BJ (cell line): ENCODE data around the gene PRRT1B. TPM values are rescaled to one million over a fixed set of nuclear protein-coding genes. Genes with fewer than 3 reads are reported as not detected.

ENCODE experiments used
- CTCF ChIA-PET: fragments of 350-600 bp; formaldehyde crosslinking; extraction: SDS; loops from one replicate; lab custom pipeline; 2021; ENCODE audit warnings: antibody characterized with exemption, inconsistent platforms; lab: Yijun Ruan, JAX
- POLR2A ChIA-PET: fragments of 300-600 bp; sonication (Branson Sonifier 250); formaldehyde crosslinking; extraction: SDS; loops from one replicate; lab custom pipeline; 2021; ENCODE audit warnings: antibody characterized with exemption; lab: Charles Lee
- DNase-seq: peaks from one replicate; pipeline ENCODE4 v3.0.0-alpha.2; 2011; ENCODE audit warnings: low read depth
- H3K27me3 ChIP-seq: 2 replicates; pipeline ENCODE4 v1.6.0; 2011; ENCODE audit warnings: low read length; ENCODE audit not compliant: control insufficient read depth, insufficient read depth
- H3K36me3 ChIP-seq: 2 replicates; pipeline ENCODE4 v1.5.1; 2011; ENCODE audit warnings: low read length; ENCODE audit not compliant: control insufficient read depth, insufficient read depth
- H3K4me3 ChIP-seq: 2 replicates; pipeline ENCODE4 v1.5.1; 2011; ENCODE audit warnings: low read depth, mild to moderate bottlenecking, control low read depth, low read length
- polyA plus RNA-seq: library from polyadenylated mRNA; depleted of rRNA; stranded (reverse); fragments of >200 nt; gene quantifications from 2 replicates; pipeline ENCODE4 v1.2.3, GENCODE V29; 2011
- TF ChIP-seq, protein P1 (sequence below): IDR thresholded peaks from 2 replicates; pipeline ENCODE4 v1.5.1; 2011; ENCODE audit warnings: low read depth, mild to moderate bottlenecking, control low read depth, inconsistent platforms, low read length, moderate library complexity; ENCODE audit not compliant: insufficient read depth

PRRT1B gene
- polyA plus RNA-seq, 1 experiment: not detected

DNA sequence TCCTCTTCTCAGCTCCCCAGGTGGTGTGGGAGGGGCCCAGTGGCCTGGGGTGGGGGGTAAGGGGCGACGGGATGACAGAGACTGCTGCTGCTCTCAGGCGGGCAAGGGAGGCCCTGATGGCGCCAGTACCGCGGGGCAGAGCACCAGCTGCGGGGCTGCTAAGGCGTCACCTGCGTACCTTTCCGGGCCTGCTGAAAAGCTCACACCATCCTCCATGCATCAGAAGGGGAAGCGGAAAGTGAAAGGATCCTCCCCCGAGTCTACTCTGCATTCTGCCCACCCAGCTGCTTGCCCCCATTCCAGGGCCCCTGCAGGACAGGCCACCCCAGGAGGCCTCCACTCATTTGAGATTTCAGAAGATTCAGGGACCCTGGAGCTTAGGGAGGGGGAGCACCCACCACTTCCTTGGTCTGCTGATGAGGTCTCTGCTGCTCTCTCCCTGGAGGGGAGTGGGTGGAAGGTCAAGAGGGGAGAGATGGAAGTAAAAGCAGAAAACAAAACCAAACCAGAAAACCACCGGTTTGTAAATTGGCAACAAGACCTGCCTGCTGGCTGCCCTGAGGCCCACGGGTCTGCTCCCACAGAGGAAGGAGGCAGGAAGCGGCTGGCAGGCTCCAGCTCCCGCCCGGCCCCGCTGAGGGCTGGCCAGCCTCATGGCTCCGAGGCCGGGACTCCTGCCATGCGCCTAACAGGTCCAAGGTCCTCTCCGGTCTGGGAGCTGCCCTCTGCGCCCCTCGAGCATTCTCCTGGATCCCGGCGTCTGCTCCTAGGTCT is 33.6 kb downstream of the PRRT1B start:
- Histone ChIP-seq H3K27me3 (no peaks in the 10 kb centered on the region), H3K36me3 (peaks cover 33% of the 10 kb centered on the region), H3K4me3 (no peak overlapping the region)
- ChIA-PET CTCF (interaction anchor here (1.3 kb wide), 1 partner anchor 160 kb away, joined by 4 read pairs; no protein-coding TSS in a partner anchor), POLR2A (no interaction called here)
- DNase-seq: no peak
- TF ChIP-seq, protein P1, sequence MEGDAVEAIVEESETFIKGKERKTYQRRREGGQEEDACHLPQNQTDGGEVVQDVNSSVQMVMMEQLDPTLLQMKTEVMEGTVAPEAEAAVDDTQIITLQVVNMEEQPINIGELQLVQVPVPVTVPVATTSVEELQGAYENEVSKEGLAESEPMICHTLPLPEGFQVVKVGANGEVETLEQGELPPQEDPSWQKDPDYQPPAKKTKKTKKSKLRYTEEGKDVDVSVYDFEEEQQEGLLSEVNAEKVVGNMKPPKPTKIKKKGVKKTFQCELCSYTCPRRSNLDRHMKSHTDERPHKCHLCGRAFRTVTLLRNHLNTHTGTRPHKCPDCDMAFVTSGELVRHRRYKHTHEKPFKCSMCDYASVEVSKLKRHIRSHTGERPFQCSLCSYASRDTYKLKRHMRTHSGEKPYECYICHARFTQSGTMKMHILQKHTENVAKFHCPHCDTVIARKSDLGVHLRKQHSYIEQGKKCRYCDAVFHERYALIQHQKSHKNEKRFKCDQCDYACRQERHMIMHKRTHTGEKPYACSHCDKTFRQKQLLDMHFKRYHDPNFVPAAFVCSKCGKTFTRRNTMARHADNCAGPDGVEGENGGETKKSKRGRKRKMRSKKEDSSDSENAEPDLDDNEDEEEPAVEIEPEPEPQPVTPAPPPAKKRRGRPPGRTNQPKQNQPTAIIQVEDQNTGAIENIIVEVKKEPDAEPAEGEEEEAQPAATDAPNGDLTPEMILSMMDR: no peak

DNA sequence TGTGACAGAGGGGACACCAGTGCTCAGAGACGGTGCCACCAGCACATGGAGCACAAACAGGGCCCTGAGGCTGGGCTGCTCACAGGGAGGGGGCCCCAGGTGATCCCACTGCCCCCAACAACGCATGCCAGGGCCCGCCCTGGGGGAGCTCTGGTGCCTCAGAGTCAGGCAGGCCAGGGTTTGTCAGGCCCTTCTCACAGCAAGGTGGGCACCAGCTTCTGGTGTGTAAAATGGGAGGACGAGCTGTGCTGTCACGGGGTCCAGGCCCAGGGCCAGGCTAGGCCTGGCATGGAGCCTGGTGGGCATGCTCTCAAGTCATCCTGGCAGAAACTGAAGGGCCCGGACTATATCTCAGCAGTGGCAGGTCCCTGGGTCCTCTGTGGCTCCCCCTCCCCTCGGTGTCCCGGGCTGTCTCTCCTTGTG is 34.5 kb downstream of the PRRT1B start:
- ChIA-PET POLR2A (interaction anchor here (0.8 kb wide), 1 partner anchor 152 kb away, joined by 7 read pairs; no protein-coding TSS in a partner anchor), CTCF (interaction anchor here (1.3 kb wide), 1 partner anchor 159 kb away, joined by 4 read pairs; no protein-coding TSS in a partner anchor)
- H3K36me3 ChIP-seq: peaks cover 37% of the 10 kb centered on the region
- H3K4me3 ChIP-seq: no peak overlapping the region
- DNase-seq: no peak
- TF ChIP-seq, protein P1: no peak
- no peaks in the 10 kb centered on the region for H3K27me3 ChIP-seq

DNA sequence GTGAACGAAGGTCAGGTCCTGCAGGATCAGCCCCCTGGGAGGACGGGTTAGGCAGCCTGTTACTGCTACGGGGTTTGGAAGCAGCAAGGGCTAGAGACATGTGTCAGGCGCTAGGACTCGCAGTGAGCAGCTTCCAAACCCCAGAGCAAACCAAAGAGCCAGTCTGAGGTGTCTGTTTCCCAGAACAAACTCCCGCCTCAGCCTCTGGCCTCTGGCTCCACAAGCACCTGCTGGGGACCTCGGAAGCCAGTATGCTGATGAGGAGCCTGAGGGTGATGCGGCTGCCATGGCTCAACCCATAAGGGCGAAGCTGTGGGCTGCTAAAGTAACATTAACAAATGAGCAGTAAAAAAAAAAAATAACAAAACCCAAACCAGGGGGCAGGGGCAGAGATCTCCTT is 35.0 kb downstream of the PRRT1B start:
- no peaks in the 10 kb centered on the region for H3K27me3 ChIP-seq
- CTCF ChIA-PET: no interaction called here
- peaks cover 35% of the 10 kb centered on the region for H3K36me3 ChIP-seq
- TF ChIP-seq, protein P1: no peak
- DNase-seq: no peak
- POLR2A ChIA-PET: interaction anchor here (0.8 kb wide), 1 partner anchor 153 kb away, joined by 7 read pairs; no protein-coding TSS in a partner anchor
- H3K4me3 ChIP-seq: no peak overlapping the region

DNA sequence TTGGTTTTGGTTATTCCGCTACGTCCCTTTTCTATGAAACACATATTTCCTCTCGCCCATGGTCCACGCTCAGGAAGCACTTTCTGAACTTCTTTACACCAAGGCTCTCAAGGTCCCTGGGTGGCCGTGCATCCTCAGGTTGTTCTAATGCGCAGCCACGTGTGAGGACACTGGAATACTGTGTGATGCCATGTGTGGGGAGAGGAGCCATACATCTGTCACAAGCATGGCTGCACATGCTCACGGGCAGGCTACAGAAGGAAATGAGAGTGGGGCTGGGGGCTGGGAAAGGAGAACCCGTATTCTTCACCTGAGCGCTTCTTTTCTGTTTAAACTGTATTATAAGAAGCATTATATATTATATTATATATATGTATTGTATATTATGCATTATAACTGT is 36.7 kb downstream of the PRRT1B start:
- peaks cover 33% of the 10 kb centered on the region for H3K36me3 ChIP-seq
- TF ChIP-seq, protein P1: no peak
- ChIA-PET POLR2A (no interaction called here), CTCF (no interaction called here)
- no peak for DNase-seq
- H3K27me3 ChIP-seq: no peaks in the 10 kb centered on the region
- no peak overlapping the region for H3K4me3 ChIP-seq

DNA sequence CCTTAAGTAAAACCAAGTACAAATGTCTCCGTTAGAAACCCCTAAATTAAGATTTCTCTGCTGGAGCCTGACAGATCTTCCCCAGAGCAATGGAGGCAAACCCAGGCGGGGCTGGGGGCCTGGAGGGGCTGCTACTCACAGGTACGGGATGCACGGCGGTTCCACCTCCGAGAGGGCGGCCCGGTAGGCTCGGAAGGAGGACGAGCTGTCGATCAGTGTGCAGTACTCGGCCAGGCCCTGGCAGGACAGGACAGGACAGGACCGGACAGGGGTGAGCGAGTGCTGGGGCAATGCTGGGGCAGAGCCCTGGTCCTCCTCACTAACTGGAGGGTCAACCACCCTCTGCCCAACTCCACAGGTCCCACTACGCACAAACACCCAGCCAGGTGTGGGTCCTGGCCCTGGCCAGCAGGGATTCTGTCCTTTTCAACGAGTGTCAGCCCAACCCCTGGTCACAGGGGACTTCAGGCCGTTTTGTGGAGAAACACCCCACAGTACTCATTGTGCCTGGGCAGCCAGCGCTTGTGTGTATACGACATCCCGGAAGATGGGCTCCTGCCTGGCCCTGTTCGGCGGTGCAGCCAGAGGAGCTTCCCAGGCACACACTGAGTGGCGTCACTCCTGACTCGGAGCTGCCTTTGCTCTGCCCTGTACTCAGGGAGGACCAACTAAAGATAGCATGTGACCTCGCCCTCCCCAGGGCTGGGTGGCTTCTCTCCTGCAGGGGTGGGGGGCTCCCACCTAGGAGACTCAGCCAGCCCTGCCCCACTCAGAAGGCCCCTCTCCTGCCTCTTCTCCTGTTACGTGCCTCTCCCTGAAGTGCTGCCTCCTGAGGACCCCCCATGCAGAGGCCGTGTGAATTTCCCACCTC is 37.4 kb downstream of the PRRT1B start:
- Histone ChIP-seq H3K4me3 (no peak overlapping the region), H3K27me3 (no peaks in the 10 kb centered on the region), H3K36me3 (peaks cover 30% of the 10 kb centered on the region)
- TF ChIP-seq, protein P1: no peak
- no peak for DNase-seq
- ChIA-PET CTCF (interaction anchor here (0.8 kb wide), 1 partner anchor 158 kb away, joined by 3 read pairs; no protein-coding TSS in a partner anchor), POLR2A (no interaction called here)
